ENCODE results near the gene EIF3F.
A peak's percentile ranks its signal among the peaks of the same experiment; 100 is the strongest.
"Not testable (repeated sequence)": the region's sequence is repeated elsewhere in the genome, so short reads cannot be mapped to it uniquely, and the experiment has no call there.

Gene EIF3F

GRCh38 chr11:7968686-7969085, 18.5 kb upstream of the EIF3F start:
- no peak overlapping the region for H3K27ac ChIP-seq (ENCODE audit: low read depth, low read length)
- no peak overlapping the region for H3K4me3 ChIP-seq (ENCODE audit: low read depth in 1 of 2, low read length in 2 of 2)
- no peaks in the 10 kb centered on the region for H3K9me3 ChIP-seq (ENCODE audit: low read length)
- no peak overlapping the region for H3K9ac ChIP-seq (ENCODE audit: low read length)
- no peaks in the 10 kb centered on the region for H3K36me3 ChIP-seq (ENCODE audit: insufficient read depth, low read length)
- H3K4me1 ChIP-seq (ENCODE audit: insufficient read depth, low read length), result no peaks in the 10 kb centered on the region
- H3K27me3 ChIP-seq (ENCODE audit: control insufficient read depth in 1 of 2, insufficient read depth in 2 of 2, low read length in 2 of 2), result no peaks in the 10 kb centered on the region

DNA sequence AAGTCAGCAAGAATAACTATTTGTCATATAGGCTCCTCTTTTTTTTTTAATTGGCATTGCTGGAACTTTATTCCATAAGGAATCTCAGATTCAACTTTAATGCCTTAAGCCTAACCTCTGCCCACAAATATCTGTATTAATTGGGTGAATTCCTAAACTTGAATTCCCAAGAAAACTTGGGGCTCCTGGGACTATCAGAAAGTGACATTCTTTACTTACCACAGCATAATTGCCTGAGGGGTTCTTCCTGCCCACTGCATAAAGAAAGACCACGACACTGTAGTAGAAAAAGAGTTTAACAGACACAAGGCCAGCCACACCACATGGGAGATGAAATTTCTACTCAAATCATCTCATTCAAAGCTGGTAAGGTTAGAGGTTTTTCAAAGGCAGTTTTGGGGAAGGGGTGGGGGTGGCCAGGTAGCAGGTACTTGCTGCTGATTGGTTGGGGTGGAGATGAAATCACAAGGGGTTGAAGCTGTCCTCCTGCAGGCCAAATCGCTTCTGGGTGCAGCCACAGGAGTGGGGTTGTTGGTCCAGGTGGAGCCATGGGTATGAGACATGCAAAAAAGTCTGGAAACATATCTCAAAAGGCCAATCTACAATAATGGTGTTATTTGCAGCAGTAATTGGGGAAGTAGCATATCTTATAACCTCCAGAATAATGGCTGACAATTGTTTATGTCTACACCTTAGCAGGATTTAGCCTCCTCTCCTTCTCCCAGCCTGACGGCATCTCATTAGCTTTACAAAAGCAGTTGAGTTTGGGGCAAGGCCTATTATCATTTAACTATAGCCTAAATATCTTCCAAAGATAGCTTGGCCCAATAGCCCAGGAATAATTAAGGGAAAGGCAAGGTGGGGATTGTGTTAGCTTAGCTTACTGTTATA, 17.1 kb upstream of the EIF3F start:
- Histone ChIP-seq H3K36me3 (ENCODE audit: insufficient read depth, low read length) (no peaks in the 10 kb centered on the region), H3K4me3 (ENCODE audit: low read depth in 1 of 2, low read length in 2 of 2) (no peak overlapping the region), H3K9me3 (ENCODE audit: low read length) (no peaks in the 10 kb centered on the region), H3K4me1 (ENCODE audit: insufficient read depth, low read length) (no peaks in the 10 kb centered on the region), H3K27me3 (ENCODE audit: control insufficient read depth in 1 of 2, insufficient read depth in 2 of 2, low read length in 2 of 2) (no peaks in the 10 kb centered on the region), H3K9ac (ENCODE audit: low read length) (no peak overlapping the region), H3K27ac (ENCODE audit: low read depth, low read length) (no peak overlapping the region)

- H3K4me1 ChIP-seq (ENCODE audit: insufficient read depth, low read length), result no peaks in the 10 kb centered on the region
- H3K9me3 ChIP-seq (ENCODE audit: low read length), result no peaks in the 10 kb centered on the region
- H3K4me3 ChIP-seq (ENCODE audit: low read depth in 1 of 2, low read length in 2 of 2), result no peak overlapping the region
- H3K27me3 ChIP-seq (ENCODE audit: control insufficient read depth in 1 of 2, insufficient read depth in 2 of 2, low read length in 2 of 2), result no peaks in the 10 kb centered on the region
- H3K9ac ChIP-seq (ENCODE audit: low read length), result no peak overlapping the region
- no peak overlapping the region for H3K27ac ChIP-seq (ENCODE audit: low read depth, low read length)
- no peaks in the 10 kb centered on the region for H3K36me3 ChIP-seq (ENCODE audit: insufficient read depth, low read length)
Observed at GRCh38 chr11:7971846-7972245, 15.3 kb upstream of the EIF3F start.

DNA sequence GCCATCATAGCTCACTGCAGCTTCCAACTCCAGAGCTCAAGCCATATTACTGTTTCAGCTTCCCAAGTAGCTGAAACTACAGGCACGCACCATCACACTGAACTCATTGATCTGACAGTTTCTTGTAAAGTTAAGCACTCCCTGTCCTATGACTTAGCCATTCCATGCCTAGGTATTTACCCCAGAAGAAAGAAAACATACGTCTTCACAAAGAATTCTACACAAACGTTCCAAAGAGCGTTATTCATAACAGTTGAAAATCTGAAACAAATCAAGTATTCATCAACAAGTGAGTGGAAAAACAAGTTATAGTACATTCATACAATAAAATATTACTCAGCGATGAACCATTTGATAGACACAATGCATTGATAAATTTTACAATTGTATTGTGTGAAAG, 14.1 kb upstream of the EIF3F start:
- no peaks in the 10 kb centered on the region for H3K4me1 ChIP-seq (ENCODE audit: insufficient read depth, low read length)
- no peaks in the 10 kb centered on the region for H3K9me3 ChIP-seq (ENCODE audit: low read length)
- H3K4me3 ChIP-seq (ENCODE audit: low read depth in 1 of 2, low read length in 2 of 2), result no peak overlapping the region
- H3K9ac ChIP-seq (ENCODE audit: low read length), result no peak overlapping the region
- H3K36me3 ChIP-seq (ENCODE audit: insufficient read depth, low read length), result no peaks in the 10 kb centered on the region
- H3K27me3 ChIP-seq (ENCODE audit: control insufficient read depth in 1 of 2, insufficient read depth in 2 of 2, low read length in 2 of 2), result no peaks in the 10 kb centered on the region
- H3K27ac ChIP-seq (ENCODE audit: low read depth, low read length), result no peak overlapping the region

- H3K9ac ChIP-seq (ENCODE audit: low read length), result no peak overlapping the region
- H3K27me3 ChIP-seq (ENCODE audit: control insufficient read depth in 1 of 2, insufficient read depth in 2 of 2, low read length in 2 of 2), result no peaks in the 10 kb centered on the region
- H3K4me3 ChIP-seq (ENCODE audit: low read depth in 1 of 2, low read length in 2 of 2), result no peak overlapping the region
- no peak overlapping the region for H3K27ac ChIP-seq (ENCODE audit: low read depth, low read length)
- H3K4me1 ChIP-seq (ENCODE audit: insufficient read depth, low read length), result no peaks in the 10 kb centered on the region
- no peaks in the 10 kb centered on the region for H3K36me3 ChIP-seq (ENCODE audit: insufficient read depth, low read length)
- H3K9me3 ChIP-seq (ENCODE audit: low read length), result no peaks in the 10 kb centered on the region
Observed at GRCh38 chr11:7974668-7975067, 12.5 kb upstream of the EIF3F start.

DNA sequence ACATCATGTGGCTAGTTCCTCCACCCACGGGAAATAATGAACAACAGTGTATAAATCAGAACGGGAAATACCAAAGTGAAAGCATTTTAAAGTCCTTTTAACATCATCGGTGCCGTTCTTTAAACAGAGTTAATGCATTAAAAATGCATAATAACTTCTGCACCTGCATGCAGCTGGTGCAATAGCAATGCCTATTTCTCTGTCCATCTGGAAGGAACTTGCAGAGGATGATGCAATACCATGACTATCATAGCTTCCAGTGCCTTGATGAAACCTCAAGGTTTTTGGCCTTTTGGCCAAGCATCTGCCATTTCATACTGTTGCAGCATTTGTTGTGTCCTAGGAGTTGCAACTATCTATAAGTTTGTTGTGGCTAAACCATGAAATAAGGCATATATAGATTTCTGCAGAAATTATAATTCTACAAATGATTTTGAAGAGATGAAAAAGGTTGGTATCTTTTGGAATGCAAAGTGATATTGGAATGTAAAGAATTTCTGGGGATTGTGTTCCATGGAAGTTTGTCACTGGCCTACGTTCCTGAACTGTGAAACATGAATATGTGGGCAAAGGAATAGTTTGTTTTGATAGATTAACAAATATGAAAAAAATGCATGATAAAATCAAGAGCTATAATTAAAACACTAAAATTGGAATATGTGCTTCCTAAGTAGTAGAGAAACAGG, 9.8 kb upstream of the EIF3F start:
- H3K4me1 ChIP-seq (ENCODE audit: insufficient read depth, low read length), result no peaks in the 10 kb centered on the region
- no peak overlapping the region for H3K27ac ChIP-seq (ENCODE audit: low read depth, low read length)
- H3K4me3 ChIP-seq (ENCODE audit: low read depth in 1 of 2, low read length in 2 of 2), result no peak overlapping the region
- no peaks in the 10 kb centered on the region for H3K27me3 ChIP-seq (ENCODE audit: control insufficient read depth in 1 of 2, insufficient read depth in 2 of 2, low read length in 2 of 2)
- H3K36me3 ChIP-seq (ENCODE audit: insufficient read depth, low read length), result no peaks in the 10 kb centered on the region
- H3K9me3 ChIP-seq (ENCODE audit: low read length), result no peaks in the 10 kb centered on the region
- no peak overlapping the region for H3K9ac ChIP-seq (ENCODE audit: low read length)

DNA sequence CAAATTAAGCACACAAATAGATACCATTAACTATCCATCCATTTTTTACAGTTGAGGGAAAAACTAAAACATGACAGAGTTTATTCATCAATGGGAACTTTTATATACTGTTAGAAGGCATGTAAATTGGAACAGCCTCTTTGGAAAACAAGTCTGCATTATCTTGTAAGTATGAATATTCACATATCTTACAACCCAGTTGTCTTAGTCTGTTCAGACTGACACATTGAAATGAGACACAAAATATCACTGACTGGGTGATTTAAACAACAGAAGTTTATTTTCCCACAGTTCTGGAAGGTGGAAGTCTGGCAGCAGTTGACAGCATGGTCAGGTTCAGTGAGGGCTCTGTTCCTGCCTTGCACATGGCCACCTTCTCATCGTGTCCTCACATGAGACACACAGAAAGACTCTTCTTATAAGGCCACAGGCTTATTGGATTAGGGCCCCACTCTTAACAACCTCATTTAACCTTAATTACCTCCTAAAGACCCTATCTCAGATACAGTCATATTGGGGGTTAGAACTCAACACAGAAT, 5.4 kb upstream of the EIF3F start:
- no peaks in the 10 kb centered on the region for H3K9me3 ChIP-seq (ENCODE audit: low read length)
- no peaks in the 10 kb centered on the region for H3K36me3 ChIP-seq (ENCODE audit: insufficient read depth, low read length)
- H3K4me1 ChIP-seq (ENCODE audit: insufficient read depth, low read length), result peaks cover 5% of the 10 kb centered on the region
- H3K27ac ChIP-seq (ENCODE audit: low read depth, low read length), result no peak overlapping the region
- no peak overlapping the region for H3K9ac ChIP-seq (ENCODE audit: low read length)
- H3K27me3 ChIP-seq (ENCODE audit: control insufficient read depth in 1 of 2, insufficient read depth in 2 of 2, low read length in 2 of 2), result no peaks in the 10 kb centered on the region
- H3K4me3 ChIP-seq (ENCODE audit: low read depth in 1 of 2, low read length in 2 of 2), result no peak overlapping the region

DNA sequence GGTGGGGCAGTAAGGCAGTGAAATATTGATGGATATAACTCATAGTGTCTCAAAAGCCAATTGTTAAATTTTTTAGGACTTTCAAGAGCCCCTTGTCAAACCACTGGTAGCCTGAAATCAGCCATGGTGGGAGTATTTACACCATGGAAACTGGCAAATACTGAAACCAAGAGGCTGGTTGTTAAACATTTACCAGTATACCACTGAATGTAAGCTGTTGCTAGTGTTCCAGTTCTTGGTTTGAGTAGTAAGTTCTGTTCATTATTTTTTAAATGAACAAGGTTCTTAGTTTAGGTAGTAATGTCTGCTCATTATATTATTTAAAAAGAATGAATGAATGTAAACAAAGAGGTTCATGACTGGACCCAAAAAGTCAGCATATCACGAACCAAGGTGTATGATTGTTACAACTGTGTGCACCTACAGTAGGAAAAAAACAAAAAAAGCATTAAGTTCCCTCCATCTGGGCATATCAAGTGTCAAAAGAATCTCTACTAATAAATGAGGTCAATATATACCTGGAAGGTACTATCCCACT, 4.5 kb upstream of the EIF3F start:
- H3K9me3 ChIP-seq (ENCODE audit: low read length), result no peaks in the 10 kb centered on the region

GRCh38 chr11:7983832-7984590, 3.1 kb upstream of the EIF3F start:
- Histone ChIP-seq H3K27me3 (ENCODE audit: control insufficient read depth in 1 of 2, insufficient read depth in 2 of 2, low read length in 2 of 2) (no peaks in the 10 kb centered on the region), H3K4me3 (ENCODE audit: low read depth in 1 of 2, low read length in 2 of 2) (no peak overlapping the region), H3K27ac (ENCODE audit: low read depth, low read length) (no peak overlapping the region), H3K9ac (ENCODE audit: low read length) (no peak overlapping the region), H3K4me1 (ENCODE audit: insufficient read depth, low read length) (peaks cover 18% of the 10 kb centered on the region), H3K9me3 (ENCODE audit: low read length) (no peaks in the 10 kb centered on the region), H3K36me3 (ENCODE audit: insufficient read depth, low read length) (peaks cover 6% of the 10 kb centered on the region)

More for the DNA sequence above, 4.5 kb upstream of the EIF3F start:
- H3K4me1 ChIP-seq (ENCODE audit: insufficient read depth, low read length), result peaks cover 5% of the 10 kb centered on the region
- no peak overlapping the region for H3K27ac ChIP-seq (ENCODE audit: low read depth, low read length)
- H3K27me3 ChIP-seq (ENCODE audit: control insufficient read depth in 1 of 2, insufficient read depth in 2 of 2, low read length in 2 of 2), result no peaks in the 10 kb centered on the region
- no peak overlapping the region for H3K4me3 ChIP-seq (ENCODE audit: low read depth in 1 of 2, low read length in 2 of 2)
- no peaks in the 10 kb centered on the region for H3K36me3 ChIP-seq (ENCODE audit: insufficient read depth, low read length)
- no peak overlapping the region for H3K9ac ChIP-seq (ENCODE audit: low read length)

DNA sequence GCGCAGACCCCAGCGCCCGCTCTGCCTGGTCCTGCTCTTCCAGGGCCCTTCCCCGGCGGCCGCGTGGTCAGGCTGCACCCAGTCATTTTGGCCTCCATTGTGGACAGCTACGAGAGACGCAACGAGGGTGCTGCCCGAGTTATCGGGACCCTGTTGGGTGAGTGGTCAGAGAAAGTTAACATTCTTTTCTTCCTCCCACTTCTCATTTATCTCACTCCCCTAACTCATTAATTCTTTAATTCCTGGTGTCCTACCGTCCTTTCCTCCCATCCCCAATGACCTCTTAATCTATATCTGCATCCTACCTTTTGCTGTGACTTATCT, 385 bp downstream of the EIF3F start:
- Histone ChIP-seq H3K9ac (ENCODE audit: low read length) (peak overlapping the region; percentile 70), H3K27ac (ENCODE audit: low read depth, low read length) (peak overlapping the region; percentile 81), H3K36me3 (ENCODE audit: insufficient read depth, low read length) (peaks cover 29% of the 10 kb centered on the region), H3K4me1 (ENCODE audit: insufficient read depth, low read length) (peaks cover 24% of the 10 kb centered on the region), H3K4me3 (ENCODE audit: low read depth in 1 of 2, low read length in 2 of 2) (peak overlapping the region; percentile 78 to 97)
- H3K9me3 ChIP-seq (ENCODE audit: low read length); H3K27me3 ChIP-seq (ENCODE audit: control insufficient read depth in 1 of 2, insufficient read depth in 2 of 2, low read length in 2 of 2): not testable (repeated sequence)

Measured in muscle layer of colon (tissue), 2 donors.